ENCODE measurements around the gene CACNA1C.

Gene CACNA1C

GRCh38 chr12:2347844-2348481 is 295.2 kb downstream of the CACNA1C start:
- no peak for DNase-seq

DNA sequence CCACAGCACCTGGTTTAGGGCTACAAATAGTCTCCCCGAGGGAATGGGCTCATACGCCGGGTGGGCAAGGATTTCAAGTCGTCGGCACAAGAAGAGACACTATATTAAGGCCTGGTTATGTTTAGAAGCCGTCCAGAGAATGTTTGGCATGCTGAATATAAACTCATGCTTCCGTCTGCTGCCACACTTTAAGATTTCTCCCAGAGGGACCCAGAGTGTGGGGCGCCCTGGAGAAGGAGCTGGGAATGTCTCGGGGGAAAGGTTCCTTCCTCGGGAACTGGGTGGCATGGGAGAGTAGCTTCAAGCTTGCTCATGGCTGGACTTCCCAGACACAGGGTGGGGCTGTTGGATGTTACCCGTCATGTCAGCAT is 295.7 kb downstream of the CACNA1C start:
- DNase-seq: no peak

- no peak for DNase-seq
These were observed 298.4 kb downstream of the CACNA1C start for GRCh38 chr12:2351161-2351560.

DNA sequence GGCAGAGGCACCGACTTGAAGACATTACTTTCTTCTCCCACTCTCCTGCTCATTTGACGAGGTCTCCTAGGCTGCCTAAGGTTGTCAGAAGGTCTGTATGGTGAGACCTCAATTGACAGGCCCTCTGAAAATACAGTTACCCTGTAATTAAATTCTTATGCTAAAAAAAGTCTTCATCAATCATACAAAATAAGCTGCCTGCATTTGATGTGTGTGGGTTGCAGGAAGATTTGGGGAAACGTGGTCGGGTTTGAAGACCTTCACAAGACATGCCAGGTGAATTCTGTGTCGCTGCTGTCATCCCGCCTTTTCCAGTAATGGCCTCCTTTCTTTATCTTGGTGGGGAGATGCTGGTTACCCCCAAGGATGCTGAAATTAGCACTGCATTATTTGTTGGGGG is 299.4 kb downstream of the CACNA1C start:
- no peak for DNase-seq

- no peak for DNase-seq
These were observed 300.5 kb downstream of the CACNA1C start for GRCh38 chr12:2353281-2353680.

DNA sequence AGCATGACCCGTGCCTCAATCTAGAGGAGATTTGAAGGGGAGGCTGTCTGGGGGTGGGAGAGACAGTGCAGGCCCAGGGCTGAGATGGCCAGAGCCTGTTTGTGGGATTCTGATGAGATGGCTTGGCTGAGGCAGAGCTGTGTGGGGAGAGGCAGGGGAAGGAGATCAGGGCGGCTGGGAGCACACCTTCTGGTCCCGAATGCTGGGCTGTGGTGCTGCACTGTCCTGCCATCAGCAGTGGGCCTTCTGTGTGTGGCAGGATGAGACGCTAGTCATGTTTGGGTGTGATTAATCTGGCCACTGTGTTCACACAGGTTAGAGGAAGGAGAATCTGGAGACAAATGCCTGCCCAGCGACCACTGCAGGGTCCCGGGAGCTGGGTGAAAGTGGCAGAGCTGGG is 300.9 kb downstream of the CACNA1C start:
- DNase-seq: no peak

GRCh38 chr12:2354151-2354991 is 301.6 kb downstream of the CACNA1C start:
- peak; percentile 32 for DNase-seq

DNA sequence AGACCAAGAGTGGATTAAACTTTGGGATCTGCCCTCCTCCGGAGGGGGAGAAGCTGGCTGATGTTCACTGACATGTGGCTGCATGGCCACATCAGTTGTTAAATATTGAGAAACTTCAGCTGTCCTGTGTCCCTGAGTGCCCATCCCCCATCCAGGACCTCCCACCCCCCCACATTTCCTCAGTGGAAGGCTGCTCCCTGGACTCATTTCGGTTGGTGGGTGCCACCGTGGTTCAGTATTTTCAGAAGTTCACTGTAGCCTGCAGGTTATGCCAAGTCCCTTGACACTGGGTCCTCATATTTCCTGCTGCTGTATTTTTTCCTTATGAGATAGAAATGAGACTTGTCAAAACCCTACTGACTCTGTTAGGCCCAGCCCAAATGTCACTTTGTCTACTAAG is 302.4 kb downstream of the CACNA1C start:
- DNase-seq: no peak

DNA sequence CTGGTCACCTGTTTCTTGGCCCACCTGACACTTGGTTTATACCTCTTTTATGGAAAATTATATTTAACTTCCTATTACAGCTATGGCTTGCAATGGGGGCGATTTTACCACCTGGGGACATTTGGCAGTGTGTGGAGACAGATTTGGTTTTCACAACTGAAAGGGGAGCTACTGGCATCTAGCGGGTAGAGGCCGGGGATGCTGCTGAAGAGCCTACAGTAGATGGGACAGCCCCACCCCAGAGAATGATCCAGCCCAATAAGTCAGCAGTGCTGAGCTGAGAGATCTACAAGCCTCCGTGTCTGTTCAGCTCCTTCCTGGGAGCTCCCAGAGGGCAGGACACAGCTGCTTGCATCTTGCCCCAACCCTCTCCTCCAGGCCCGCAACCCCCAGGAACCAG is 302.8 kb downstream of the CACNA1C start:
- no peak for DNase-seq

DNA sequence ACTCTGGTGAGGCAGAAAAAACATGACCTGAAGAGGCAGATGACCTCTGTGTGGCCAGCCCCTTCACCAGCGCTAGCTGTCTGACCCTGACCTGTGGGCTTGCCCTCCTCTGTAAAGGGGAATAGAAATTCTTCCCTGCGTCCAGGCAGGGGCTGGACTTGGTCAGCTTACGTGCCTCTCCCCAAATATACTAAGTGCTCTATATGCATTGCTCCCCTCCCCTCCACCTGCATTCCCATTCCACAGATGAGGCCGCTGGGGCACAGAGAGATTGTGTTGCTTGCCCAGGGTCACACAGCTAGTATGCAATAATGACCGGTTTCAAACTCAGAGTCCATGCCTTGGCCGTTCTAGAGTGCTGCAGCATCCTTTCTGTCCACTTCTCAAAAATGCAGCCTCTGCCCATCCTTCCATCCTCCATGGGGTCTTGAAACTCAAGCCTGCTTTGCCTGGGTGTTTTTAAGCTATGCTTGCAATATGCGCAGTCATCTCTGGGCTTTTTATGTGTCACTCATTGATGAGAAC is 303.9 kb downstream of the CACNA1C start:
- DNase-seq: no peak

- no peak for DNase-seq
These were observed 306.3 kb downstream of the CACNA1C start for GRCh38 chr12:2358986-2359658.

GRCh38 chr12:2359725-2360629 is 307.2 kb downstream of the CACNA1C start:
- DNase-seq: no peak

DNA sequence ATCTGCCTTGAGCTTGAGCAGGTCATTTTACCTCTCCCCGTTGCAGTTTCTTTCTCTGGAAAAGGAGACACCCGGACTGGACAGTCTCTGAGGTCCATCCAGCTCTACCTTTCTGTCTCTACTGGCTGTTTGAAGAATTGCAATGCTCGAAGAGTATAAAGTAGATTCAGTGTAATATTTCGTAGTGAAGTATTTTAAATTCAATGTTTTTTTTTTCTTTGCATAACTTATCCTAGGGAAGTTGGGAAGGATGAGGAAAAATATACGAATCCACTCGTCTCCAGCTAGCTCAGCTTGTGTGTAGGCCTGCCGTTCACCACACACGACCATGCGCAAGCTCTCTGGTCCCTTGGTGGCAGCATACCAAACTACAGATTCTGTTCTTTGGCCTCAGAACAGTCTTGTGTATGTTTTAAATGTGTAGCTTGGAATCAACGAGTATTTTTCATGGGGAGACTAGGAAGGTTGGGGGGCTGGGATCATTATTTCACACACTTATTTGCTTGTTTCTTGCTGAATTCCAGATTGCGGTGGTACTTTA is 307.9 kb downstream of the CACNA1C start:
- DNase-seq: no peak

GRCh38 chr12:2363836-2364609 is 311.2 kb downstream of the CACNA1C start:
- DNase-seq: no peak

- DNase-seq: no peak
These were observed 311.9 kb downstream of the CACNA1C start for GRCh38 chr12:2364631-2365051.

- DNase-seq: no peak
These were observed 313.9 kb downstream of the CACNA1C start for GRCh38 chr12:2366711-2367110.

GRCh38 chr12:2372178-2372577 is 319.4 kb downstream of the CACNA1C start:
- DNase-seq: peak; percentile 5

DNA sequence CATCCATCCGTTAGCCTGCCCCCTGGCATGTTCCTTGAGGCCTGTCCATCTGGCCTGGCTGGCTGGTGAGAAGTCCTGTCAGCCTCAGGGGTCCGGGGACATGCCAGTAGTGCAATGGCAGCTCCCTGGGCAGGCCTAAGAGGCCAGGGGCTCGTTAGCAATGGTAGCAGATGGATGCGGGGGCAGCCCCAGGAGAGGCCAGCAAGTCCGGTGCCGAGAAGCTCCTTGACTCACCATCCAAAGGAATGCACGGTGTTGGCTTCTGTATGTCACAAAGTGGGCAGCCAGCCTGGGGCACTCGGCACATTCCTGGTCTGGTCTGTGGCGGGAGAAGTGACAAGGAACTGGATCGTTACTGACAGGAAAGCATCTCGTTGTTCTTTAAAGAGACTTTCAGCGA is 319.9 kb downstream of the CACNA1C start:
- no peak for DNase-seq

GRCh38 chr12:2373307-2373706 is 320.5 kb downstream of the CACNA1C start:
- DNase-seq: no peak

DNA sequence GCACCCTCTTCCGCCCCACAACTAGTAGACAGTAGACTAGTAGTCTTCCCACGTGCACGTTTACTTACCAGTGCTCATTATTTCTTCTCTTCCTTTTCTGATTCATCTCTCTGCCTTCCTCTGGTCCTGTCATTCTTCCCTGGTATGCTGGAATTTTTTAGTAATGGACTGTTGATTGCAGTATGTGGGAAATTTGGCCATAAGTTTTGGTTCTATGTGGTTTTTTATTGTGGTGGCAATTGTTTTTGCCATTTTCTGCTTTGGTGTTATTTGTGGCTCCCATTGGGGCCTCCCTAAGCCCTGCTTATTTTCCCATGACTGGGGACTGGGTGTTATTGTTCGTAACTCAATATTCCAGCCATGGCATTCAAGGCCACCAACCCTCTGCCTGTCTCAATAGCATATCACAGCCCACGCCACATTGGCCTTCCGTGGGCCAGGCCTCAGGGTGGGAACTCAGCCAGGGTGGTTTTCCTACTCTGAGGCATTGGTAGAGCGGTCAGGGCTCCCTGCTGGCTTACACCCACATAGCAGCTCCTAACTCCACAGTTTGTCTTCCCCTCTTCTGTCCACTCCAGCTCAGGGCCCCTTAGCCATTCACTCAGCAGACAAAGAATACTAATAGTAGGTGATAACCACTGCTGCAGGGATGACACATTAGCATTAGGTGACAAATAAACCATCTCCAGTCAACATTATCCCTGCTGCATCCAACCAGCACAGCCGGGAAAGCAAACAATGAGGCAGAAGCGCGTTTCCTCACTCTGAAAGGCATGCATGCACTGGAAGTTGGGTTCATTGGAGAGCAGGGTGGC is 321.5 kb downstream of the CACNA1C start:
- no peak for DNase-seq

- DNase-seq: no peak
These were observed 323.1 kb downstream of the CACNA1C start for GRCh38 chr12:2375871-2376270.
